ENCODE results near the gene SENP1.

The SENP1 gene

GRCh38 chr12:48022180-48022521, 83.7 kb downstream of the SENP1 start:
- Histone ChIP-seq H3F3A (ENCODE audit: insufficient read depth) (no peaks in the 10 kb centered on the region), H3K4me3 (ENCODE audit: insufficient read depth, low read length, poor library complexity, severe bottlenecking) (no peak overlapping the region), H3K9ac (ENCODE audit: low read length) (no peak overlapping the region), H3K79me2 (ENCODE audit: insufficient read depth, low read length) (no peaks in the 10 kb centered on the region), H3K4me2 (ENCODE audit: low read depth, low read length, poor library complexity, severe bottlenecking) (no peak overlapping the region), H3K27me3 (ENCODE audit: low read length) (no peaks in the 10 kb centered on the region), H3K27ac (ENCODE audit: low read depth, low read length) (no peak overlapping the region), H2AFZ (ENCODE audit: low read depth, low read length, severe bottlenecking) (no peak overlapping the region), H3K9me2 (replicated peaks; ENCODE audit: insufficient read depth, low read length) (no peaks in the 10 kb centered on the region), H4K20me1 (ENCODE audit: low read depth, low read length) (no peaks in the 10 kb centered on the region), H3K36me3 (ENCODE audit: low read length) (no peaks in the 10 kb centered on the region), H3K9me3 (ENCODE audit: insufficient read depth, low read length) (no peaks in the 10 kb centered on the region)
- no peak for TF ChIP-seq EZH2phosphoT487 (conservative IDR thresholded peaks at IDR 0.05; ENCODE audit: low read length)
- TF ChIP-seq, protein P1, sequence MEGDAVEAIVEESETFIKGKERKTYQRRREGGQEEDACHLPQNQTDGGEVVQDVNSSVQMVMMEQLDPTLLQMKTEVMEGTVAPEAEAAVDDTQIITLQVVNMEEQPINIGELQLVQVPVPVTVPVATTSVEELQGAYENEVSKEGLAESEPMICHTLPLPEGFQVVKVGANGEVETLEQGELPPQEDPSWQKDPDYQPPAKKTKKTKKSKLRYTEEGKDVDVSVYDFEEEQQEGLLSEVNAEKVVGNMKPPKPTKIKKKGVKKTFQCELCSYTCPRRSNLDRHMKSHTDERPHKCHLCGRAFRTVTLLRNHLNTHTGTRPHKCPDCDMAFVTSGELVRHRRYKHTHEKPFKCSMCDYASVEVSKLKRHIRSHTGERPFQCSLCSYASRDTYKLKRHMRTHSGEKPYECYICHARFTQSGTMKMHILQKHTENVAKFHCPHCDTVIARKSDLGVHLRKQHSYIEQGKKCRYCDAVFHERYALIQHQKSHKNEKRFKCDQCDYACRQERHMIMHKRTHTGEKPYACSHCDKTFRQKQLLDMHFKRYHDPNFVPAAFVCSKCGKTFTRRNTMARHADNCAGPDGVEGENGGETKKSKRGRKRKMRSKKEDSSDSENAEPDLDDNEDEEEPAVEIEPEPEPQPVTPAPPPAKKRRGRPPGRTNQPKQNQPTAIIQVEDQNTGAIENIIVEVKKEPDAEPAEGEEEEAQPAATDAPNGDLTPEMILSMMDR (IDR thresholded peaks at IDR 0.05; ENCODE audit: insufficient read depth, low read length, poor library complexity, severe bottlenecking) = no peak

DNA sequence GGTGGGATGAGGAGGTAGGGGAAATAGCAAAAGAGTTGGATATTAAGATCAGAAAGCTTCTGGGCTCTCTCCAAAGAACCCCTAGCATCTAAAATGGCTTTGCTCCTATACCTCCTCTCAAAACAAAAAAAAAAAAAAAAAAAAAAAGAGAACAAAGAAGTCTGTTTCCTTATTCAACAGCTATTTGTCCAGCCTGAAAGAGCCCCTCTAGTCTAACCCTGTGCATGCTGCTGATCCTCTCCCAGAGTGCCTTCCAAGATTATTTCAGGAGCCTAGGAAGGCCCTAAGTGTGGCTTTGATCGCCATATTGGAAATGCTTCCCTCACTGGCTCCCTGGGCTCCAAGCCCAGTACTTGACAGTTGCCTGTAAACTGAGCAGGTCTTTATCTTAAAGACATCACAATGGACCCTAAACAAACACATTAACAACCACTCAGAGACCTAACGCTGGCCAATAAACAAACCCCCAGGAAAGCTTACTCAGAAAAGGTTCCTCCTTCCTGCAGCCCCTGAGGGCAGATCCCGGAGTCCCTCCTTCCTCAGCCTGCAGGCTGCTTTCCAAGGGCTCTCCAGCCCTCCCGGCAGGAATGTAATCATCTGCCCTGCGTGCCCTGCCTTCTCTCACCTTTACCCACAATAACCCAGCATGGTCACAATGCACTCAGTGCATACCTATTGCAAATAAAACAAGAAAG, 84.2 kb downstream of the SENP1 start:
- Histone ChIP-seq H3K79me2 (ENCODE audit: insufficient read depth, low read length) (no peaks in the 10 kb centered on the region), H3K27ac (ENCODE audit: low read depth, low read length) (no peak overlapping the region), H2AFZ (ENCODE audit: low read depth, low read length, severe bottlenecking) (no peak overlapping the region), H3K36me3 (ENCODE audit: low read length) (no peaks in the 10 kb centered on the region), H3K9me3 (ENCODE audit: insufficient read depth, low read length) (no peaks in the 10 kb centered on the region), H3K4me2 (ENCODE audit: low read depth, low read length, poor library complexity, severe bottlenecking) (no peak overlapping the region), H3F3A (ENCODE audit: insufficient read depth) (no peaks in the 10 kb centered on the region), H3K4me3 (ENCODE audit: insufficient read depth, low read length, poor library complexity, severe bottlenecking) (no peak overlapping the region), H3K9me2 (replicated peaks; ENCODE audit: insufficient read depth, low read length) (no peaks in the 10 kb centered on the region), H4K20me1 (ENCODE audit: low read depth, low read length) (no peaks in the 10 kb centered on the region), H3K9ac (ENCODE audit: low read length) (no peak overlapping the region), H3K27me3 (ENCODE audit: low read length) (no peaks in the 10 kb centered on the region)
- TF ChIP-seq, protein P1 (IDR thresholded peaks at IDR 0.05; ENCODE audit: insufficient read depth, low read length, poor library complexity, severe bottlenecking) = no peak
- no peak for TF ChIP-seq EZH2phosphoT487 (conservative IDR thresholded peaks at IDR 0.05; ENCODE audit: low read length)

DNA sequence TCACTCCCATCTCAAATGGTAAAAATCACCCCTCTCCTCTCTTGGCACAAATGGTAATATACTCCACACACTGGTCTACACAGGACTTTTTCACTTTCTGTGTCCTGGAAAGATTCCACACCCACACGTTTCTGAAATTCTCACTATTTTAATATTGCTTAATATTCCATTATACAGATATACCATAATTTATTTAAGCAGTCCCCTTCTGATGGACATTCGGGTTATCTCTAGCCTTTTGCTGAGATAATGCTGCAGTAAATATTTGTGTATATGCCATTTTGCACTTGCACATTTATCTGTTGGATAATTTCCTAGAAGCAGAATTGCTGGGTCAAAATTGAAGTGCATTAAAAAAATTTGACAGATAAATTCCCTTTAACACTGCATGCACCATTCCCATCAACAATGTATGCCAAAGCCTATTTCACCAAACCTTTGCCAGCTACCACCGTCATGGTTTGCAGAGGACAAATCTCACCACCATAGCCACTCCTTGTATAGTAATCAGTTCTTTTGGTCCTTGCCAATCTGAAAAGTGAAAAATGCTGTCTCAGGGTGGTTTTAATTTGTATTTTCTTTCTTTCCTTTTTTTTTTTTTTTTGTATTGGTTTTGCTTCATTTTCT, 86.1 kb downstream of the SENP1 start:
- Histone ChIP-seq H3K27me3 (ENCODE audit: low read length) (no peaks in the 10 kb centered on the region), H4K20me1 (ENCODE audit: low read depth, low read length) (no peaks in the 10 kb centered on the region), H3K4me2 (ENCODE audit: low read depth, low read length, poor library complexity, severe bottlenecking) (no peak overlapping the region), H3F3A (ENCODE audit: insufficient read depth) (no peaks in the 10 kb centered on the region), H3K4me3 (ENCODE audit: insufficient read depth, low read length, poor library complexity, severe bottlenecking) (no peak overlapping the region), H3K27ac (ENCODE audit: low read depth, low read length) (no peak overlapping the region), H2AFZ (ENCODE audit: low read depth, low read length, severe bottlenecking) (no peak overlapping the region), H3K9ac (ENCODE audit: low read length) (no peak overlapping the region), H3K79me2 (ENCODE audit: insufficient read depth, low read length) (no peaks in the 10 kb centered on the region), H3K36me3 (ENCODE audit: low read length) (no peaks in the 10 kb centered on the region), H3K9me2 (replicated peaks; ENCODE audit: insufficient read depth, low read length) (no peaks in the 10 kb centered on the region), H3K9me3 (ENCODE audit: insufficient read depth, low read length) (no peaks in the 10 kb centered on the region)
- no peak for TF ChIP-seq EZH2phosphoT487 (conservative IDR thresholded peaks at IDR 0.05; ENCODE audit: low read length)
- TF ChIP-seq, protein P1 (IDR thresholded peaks at IDR 0.05; ENCODE audit: insufficient read depth, low read length, poor library complexity, severe bottlenecking) = no peak

Data from SU-DHL-6 (cell line).